HCT116 (cell line): ENCODE data around the gene LSM14A. TPM values are rescaled to one million over a fixed set of nuclear protein-coding genes. Genes with fewer than 3 reads are reported as not detected.

ENCODE experiments used
- ATAC-seq: fragments of 200-7000 bp; cut with Tn5 transposase; 2 replicates; pipeline ENCODE4 v1.9.1; 2020; ENCODE audit warnings: mild to moderate bottlenecking, moderate library complexity
- BruUV-seq: library from RNA; stranded (reverse); fragments of 400-500 nt; replicated peaks from 2 replicates; lab custom pipeline; 2021; lab: Mats Ljungman, UMichigan
- CTCF ChIA-PET: fragments of 300-600 bp; sonication (Branson Sonifier 250); formaldehyde crosslinking; loops from one replicate; lab custom pipeline; 2021; ENCODE audit warnings: antibody characterized with exemption; lab: Charles Lee
- POLR2A ChIA-PET: fragments of 300-600, 350-600 bp; sonication (Branson Sonifier 250); formaldehyde crosslinking; loops from one replicate; lab custom pipeline; 2021; ENCODE audit warnings: antibody characterized with exemption; lab: Charles Lee
- RAD21 ChIA-PET, 2 experiments: fragments of 300-600 bp; sonication (Branson Sonifier 250); formaldehyde crosslinking; loops; one replicate each; lab custom pipeline; 2023; ENCODE audit warnings: low total read pairs in 2 of 2; ENCODE audit not compliant: uncharacterized antibody in 2 of 2, unreplicated experiment in 2 of 2, low non-redundant PET in 1 of 2; lab: Charles Lee
- DNase-seq: peaks from one replicate; pipeline ENCODE4 v3.0.0-alpha.2; 2010; ENCODE audit warnings: low read depth, low spot score
- H2AFZ ChIP-seq: fragments of 200-600 bp; shearing (Covaris generic), sonication (generic); 2 replicates; pipeline ENCODE4 v1.6.1; 2017; ENCODE audit warnings: low read depth, mixed run types, mixed read lengths, antibody characterized with exemption, low read length; ENCODE audit not compliant: poor library complexity, severe bottlenecking
- H3K27ac ChIP-seq: 2 replicates; pipeline ENCODE4 v1.5.1; 2012; ENCODE audit warnings: low read depth, low read length
- H3K27me3 ChIP-seq: fragments of 200-600 bp; sonication (generic); 2 replicates; pipeline ENCODE4 v1.6.1; 2016; ENCODE audit warnings: mixed run types, low read length, mixed read lengths; ENCODE audit not compliant: insufficient read depth
- H3K36me3 ChIP-seq, 2 experiments: fragments of 200-500 bp in 1 of 2; fragments of 200-600 bp in 1 of 2; sonication (Bioruptor generic) in 1 of 2; sonication (generic) in 1 of 2; 2 replicates each; pipeline versions ENCODE4 v1.5.1 to v1.6.1; 2014 to 2016; ENCODE audit warnings: low read length in 2 of 2, inconsistent platforms in 1 of 2, mixed read lengths in 1 of 2, mixed run types in 1 of 2; ENCODE audit not compliant: insufficient read depth in 2 of 2, control insufficient read depth in 1 of 2
- H3K4me1 ChIP-seq, 2 experiments: fragments of 200-600 bp in 1 of 2; sonication (generic) in 1 of 2; 2 replicates each; pipeline versions ENCODE4 v1.5.1 to v1.6.1; 2012 to 2017; ENCODE audit warnings: low read length in 2 of 2, inconsistent platforms in 1 of 2, mild to moderate bottlenecking in 1 of 2, mixed read lengths in 1 of 2, mixed run types in 1 of 2, moderate library complexity in 1 of 2; ENCODE audit not compliant: insufficient read depth in 2 of 2, control insufficient read depth in 1 of 2
- H3K4me2 ChIP-seq: fragments of 200-600 bp; sonication (generic); 2 replicates; pipeline ENCODE4 v1.6.1; 2017; ENCODE audit warnings: mixed run types, low read length, mixed read lengths
- H3K4me3 ChIP-seq, 2 experiments: fragments of 200-600 bp in 1 of 2; sonication (generic) in 1 of 2; replicated peaks in 1 of 2; 2 replicates each; pipeline ENCODE4 v1.5.1; 2011 to 2016; ENCODE audit warnings: low read length in 2 of 2, control low read depth in 1 of 2, low read depth in 1 of 2, mild to moderate bottlenecking in 1 of 2, mixed read lengths in 1 of 2, mixed run types in 1 of 2
- H3K79me2 ChIP-seq: fragments of 200-600 bp; sonication (generic); 2 replicates; pipeline ENCODE4 v1.6.1; 2017; ENCODE audit warnings: mild to moderate bottlenecking, mixed run types, low read length, moderate library complexity, mixed read lengths; ENCODE audit not compliant: insufficient read depth
- H3K9ac ChIP-seq: fragments of 200-600 bp; sonication (generic); 2 replicates; pipeline ENCODE4 v1.6.1; 2016; ENCODE audit warnings: low read length, mixed read lengths
- H3K9me2 ChIP-seq: fragments of 200-600 bp; sonication (generic), shearing (Covaris generic); 2 replicates; pipeline ENCODE4 v1.6.1; 2017; ENCODE audit warnings: mixed run types, mild to moderate bottlenecking, moderate library complexity; ENCODE audit not compliant: insufficient read depth
- H3K9me3 ChIP-seq, 2 experiments: fragments of 200-500 bp in 1 of 2; fragments of 200-600 bp in 1 of 2; sonication (Bioruptor generic) in 1 of 2; sonication (generic) in 1 of 2; 2 replicates each; pipeline ENCODE4 v1.6.1; 2014 to 2017; ENCODE audit warnings: low read length in 2 of 2, mixed read lengths in 2 of 2, inconsistent platforms in 1 of 2, low read depth in 1 of 2, mild to moderate bottlenecking in 1 of 2, mixed run types in 1 of 2, moderate library complexity in 1 of 2; ENCODE audit not compliant: control insufficient read depth in 1 of 2, insufficient read depth in 1 of 2
- H4K20me1 ChIP-seq: fragments of 200-600 bp; sonication (generic), shearing (Covaris generic); 2 replicates; pipeline ENCODE4 v1.6.1; 2017; ENCODE audit warnings: mixed run types, mild to moderate bottlenecking, moderate library complexity; ENCODE audit not compliant: insufficient read depth
- CBX3 ChIP-seq: IDR thresholded peaks from 2 replicates; pipeline ENCODE4 v1.6.1; 2012; ENCODE audit warnings: low read depth
- CEBPB ChIP-seq: IDR thresholded peaks from 2 replicates; pipeline ENCODE4 v1.6.1; 2012; ENCODE audit warnings: low read depth
- CTCF ChIP-seq, 3 experiments: fragments of 200-600 bp in 1 of 3; sonication (generic) in 1 of 3; IDR thresholded peaks in 2 of 3; conservative IDR thresholded peaks in 1 of 3; 2 replicates each; pipeline ENCODE4 v1.5.1; 2012 to 2017; ENCODE audit warnings: low read depth in 2 of 3, low read length in 2 of 3, antibody characterized with exemption in 1 of 3, borderline replicate concordance in 1 of 3, control low read depth in 1 of 3, mild to moderate bottlenecking in 1 of 3, mixed read lengths in 1 of 3, mixed run types in 1 of 3, moderate library complexity in 1 of 3; ENCODE audit not compliant: insufficient read depth in 1 of 3
- ELF1 ChIP-seq: IDR thresholded peaks from 2 replicates; pipeline ENCODE4 v1.6.1; 2012; ENCODE audit warnings: low read depth, borderline replicate concordance
- EZH2 ChIP-seq: fragments of 200-600 bp; sonication (generic); IDR thresholded peaks from 2 replicates; pipeline ENCODE4 v1.6.1; 2017; ENCODE audit warnings: antibody characterized with exemption, mixed run types
- EZH2phosphoT487 ChIP-seq: fragments of 200-600 bp; IDR thresholded peaks from 2 replicates; pipeline ENCODE4 v1.6.1; 2018; ENCODE audit warnings: antibody characterized with exemption, borderline replicate concordance
- FOSL1 ChIP-seq: IDR thresholded peaks from 2 replicates; pipeline ENCODE4 v1.6.1; 2012; ENCODE audit warnings: low read depth
- JUND ChIP-seq: IDR thresholded peaks from 2 replicates; pipeline ENCODE4 v1.6.1; 2012
- POLR2AphosphoS5 ChIP-seq: IDR thresholded peaks from 2 replicates; pipeline ENCODE4 v1.6.1; 2011; ENCODE audit warnings: mild to moderate bottlenecking, low read depth, low read length, moderate library complexity
- REST ChIP-seq: IDR thresholded peaks from 2 replicates; pipeline ENCODE4 v1.6.1; 2012; ENCODE audit warnings: low read depth
- SIN3A ChIP-seq: IDR thresholded peaks from 2 replicates; pipeline ENCODE4 v1.6.1; 2012; ENCODE audit warnings: low read depth
- SP1 ChIP-seq: IDR thresholded peaks from 2 replicates; pipeline ENCODE4 v1.6.1; 2012; ENCODE audit warnings: low read depth
- TCF7L2 ChIP-seq: IDR thresholded peaks from 2 replicates; pipeline ENCODE4 v1.7.0; 2011; ENCODE audit warnings: borderline replicate concordance, inconsistent platforms; ENCODE audit not compliant: insufficient read depth, insufficient read length; ENCODE audit errors: extremely low read depth
- ZNF274 ChIP-seq: fragments of 200-500 bp; sonication (Bioruptor generic); IDR thresholded peaks from 2 replicates; pipeline ENCODE4 v1.6.1; 2014; ENCODE audit warnings: mild to moderate bottlenecking, low read depth, low read length, inconsistent platforms
- intact Hi-C: fragments of 100-400 bp; cut with micrococcal nuclease; formaldehyde crosslinking; loops from 2 replicates; pipeline ENCODE4 v1.10.0; 2022
- total RNA-seq: library from RNA; stranded (reverse); gene quantifications from one replicate; pipeline ENCODE4 v1.2.1, GENCODE V29; 2021; ENCODE audit not compliant: unreplicated experiment
- TF ChIP-seq, protein P1 (sequence below): IDR thresholded peaks from 2 replicates; pipeline ENCODE4 v1.6.1; 2012
- TF ChIP-seq, protein P2 (sequence below): IDR thresholded peaks from 2 replicates; pipeline ENCODE4 v1.6.1; 2011; ENCODE audit warnings: mild to moderate bottlenecking, low read length, moderate library complexity; ENCODE audit not compliant: insufficient replicate concordance; ENCODE audit errors: extremely low read depth

The LSM14A gene
- total RNA-seq, 1 experiment from 2014 or later: 120 TPM

DNA sequence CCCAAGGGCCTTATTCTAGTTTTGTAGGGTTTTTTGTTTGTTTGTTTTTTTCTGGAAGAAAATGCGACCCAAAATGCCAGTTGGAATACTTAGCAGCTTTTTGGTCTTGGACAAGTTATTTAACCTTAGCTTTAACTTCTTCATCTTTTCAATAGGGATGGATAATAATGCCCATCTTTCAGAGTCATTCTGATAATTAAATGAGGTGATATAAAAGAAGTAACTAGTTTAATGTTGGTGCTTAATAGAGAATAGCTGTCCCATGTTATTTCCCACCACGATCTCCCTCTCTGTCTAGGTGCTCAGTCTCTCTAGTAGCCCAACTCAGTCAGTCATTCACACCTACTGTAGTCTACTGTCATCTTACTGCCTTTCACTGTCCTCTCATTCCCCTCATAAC is 8.0 kb downstream of the LSM14A start:
- Histone ChIP-seq H3K79me2 (peaks cover 100% of the 10 kb centered on the region), H3K4me2 (no peak overlapping the region), H3K27me3 (no peaks in the 10 kb centered on the region), H2AFZ (no peak overlapping the region), H3K9me2 (no peaks in the 10 kb centered on the region), H3K36me3 (peaks cover 3 to 11% of the 10 kb centered on the region in 2 experiments; a peak in 2 of 4 replicates), H3K4me3 (no peak overlapping the region), H3K9me3 (no peaks in the 10 kb centered on the region)
- DNase-seq (no peak), ATAC-seq (no peak)
- CTCF ChIA-PET: no interaction called here
- RAD21 ChIA-PET: no interaction called here
- POLR2A ChIA-PET: no interaction called here
- intact Hi-C loops: no loop called here
- TF ChIP-seq JUND (no peak), EZH2 (no peak), CEBPB (no peak), POLR2AphosphoS5 (no peak), EZH2phosphoT487 (no peak), CTCF (IDR thresholded peaks at IDR 0.05 in 2 of 3, conservative IDR thresholded peaks at IDR 0.05 in 1 of 3; ENCODE audit: borderline replicate concordance in 1 of 3, insufficient read depth in 1 of 3, low read depth in 2 of 3, low read length in 2 of 3) (no peak), FOSL1 (no peak), CBX3 (no peak), ZNF274 (no peak), REST (no peak), SP1 (no peak), TCF7L2 (no peak), ELF1 (no peak), SIN3A (no peak)
- TF ChIP-seq, protein P1, sequence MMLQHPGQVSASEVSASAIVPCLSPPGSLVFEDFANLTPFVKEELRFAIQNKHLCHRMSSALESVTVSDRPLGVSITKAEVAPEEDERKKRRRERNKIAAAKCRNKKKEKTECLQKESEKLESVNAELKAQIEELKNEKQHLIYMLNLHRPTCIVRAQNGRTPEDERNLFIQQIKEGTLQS: no peak
- TF ChIP-seq, protein P2, sequence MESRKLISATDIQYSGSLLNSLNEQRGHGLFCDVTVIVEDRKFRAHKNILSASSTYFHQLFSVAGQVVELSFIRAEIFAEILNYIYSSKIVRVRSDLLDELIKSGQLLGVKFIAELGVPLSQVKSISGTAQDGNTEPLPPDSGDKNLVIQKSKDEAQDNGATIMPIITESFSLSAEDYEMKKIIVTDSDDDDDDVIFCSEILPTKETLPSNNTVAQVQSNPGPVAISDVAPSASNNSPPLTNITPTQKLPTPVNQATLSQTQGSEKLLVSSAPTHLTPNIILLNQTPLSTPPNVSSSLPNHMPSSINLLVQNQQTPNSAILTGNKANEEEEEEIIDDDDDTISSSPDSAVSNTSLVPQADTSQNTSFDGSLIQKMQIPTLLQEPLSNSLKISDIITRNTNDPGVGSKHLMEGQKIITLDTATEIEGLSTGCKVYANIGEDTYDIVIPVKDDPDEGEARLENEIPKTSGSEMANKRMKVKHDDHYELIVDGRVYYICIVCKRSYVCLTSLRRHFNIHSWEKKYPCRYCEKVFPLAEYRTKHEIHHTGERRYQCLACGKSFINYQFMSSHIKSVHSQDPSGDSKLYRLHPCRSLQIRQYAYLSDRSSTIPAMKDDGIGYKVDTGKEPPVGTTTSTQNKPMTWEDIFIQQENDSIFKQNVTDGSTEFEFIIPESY: no peak
- TF ChIP-seq, all 23 proteins: peak for 0
- no TSS peak for BruUV-seq
- peaks cover 66% of the 10 kb centered on the region for H4K20me1 ChIP-seq
- H3K9ac ChIP-seq: no peak overlapping the region
- H3K27ac ChIP-seq: no peak overlapping the region
- H3K4me1 ChIP-seq: peaks cover 0 to 17% of the 10 kb centered on the region in 2 experiments; a peak in 2 of 4 replicates
